GM21528 (cell line): Measurements from ENCODE around the gene ZNF214.
"Not testable (repeated sequence)": the region's sequence is repeated elsewhere in the genome, so short reads cannot be mapped to it uniquely, and the experiment has no call there.

Experiments
- ATAC-seq: cut with Tn5 transposase; IDR thresholded peaks from one replicate; pipeline ENCODE4 v1.9.1; 2021; ENCODE audit warnings: mild to moderate bottlenecking, moderate library complexity; ENCODE audit not compliant: unreplicated experiment, low FRiP score

The ZNF214 gene

DNA sequence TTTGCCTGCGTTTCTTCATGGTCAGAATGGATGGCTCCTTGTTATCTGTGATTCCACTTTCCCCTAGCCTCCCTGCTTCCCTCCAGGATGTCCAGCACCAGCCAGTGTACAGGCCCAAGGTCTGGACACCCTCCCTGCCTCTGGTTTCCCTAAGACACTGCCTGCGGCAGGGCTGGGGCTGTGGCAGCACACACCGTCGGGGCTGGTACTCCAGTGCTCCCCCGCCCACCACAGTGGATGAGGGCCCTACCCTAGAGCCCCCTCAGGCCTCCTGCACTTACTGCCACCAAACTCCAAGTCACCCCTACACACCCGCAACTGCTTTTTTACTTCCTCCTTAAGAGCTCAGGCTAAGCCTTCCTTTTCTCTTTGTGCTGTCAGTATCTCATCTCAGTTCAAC, 28.9 kb downstream of the ZNF214 start:
- ATAC-seq = no peak

DNA sequence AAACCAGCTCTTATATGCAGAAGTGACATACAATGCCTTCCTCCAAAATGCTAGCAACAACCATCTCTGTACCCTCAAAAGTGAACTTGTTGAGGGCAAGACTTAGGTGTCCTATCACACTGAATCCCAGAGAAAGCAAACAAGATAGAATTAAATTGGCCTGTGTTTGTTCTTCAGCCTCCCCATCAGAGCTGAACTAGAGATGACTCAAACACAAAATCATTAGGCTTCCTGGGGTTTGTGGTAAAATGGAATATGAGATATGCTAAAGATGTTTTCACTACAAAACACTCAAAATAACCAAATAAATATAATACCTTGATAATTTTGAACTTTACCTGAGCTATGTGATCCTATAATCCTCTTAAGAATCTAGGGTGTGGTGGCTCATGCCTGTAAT, 31.6 kb downstream of the ZNF214 start:
- ATAC-seq = no peak

DNA sequence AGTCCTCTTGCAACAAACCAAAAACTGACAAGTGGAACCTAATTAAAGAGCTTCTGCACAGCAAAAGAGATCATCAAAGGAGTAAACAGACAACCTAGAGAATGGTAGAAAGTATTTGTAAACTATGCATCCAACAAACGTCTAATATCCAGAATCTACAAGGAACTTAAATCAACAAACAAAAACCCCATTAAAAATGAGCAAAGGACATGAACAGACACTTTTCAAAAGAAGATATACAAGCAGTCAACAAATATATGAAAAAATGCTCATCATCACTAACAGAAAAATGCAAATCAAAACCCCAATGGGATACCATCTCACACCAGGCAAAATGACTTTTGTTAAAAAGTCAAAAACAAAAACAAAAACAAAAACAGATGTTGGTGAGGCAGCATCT, 33.7 kb downstream of the ZNF214 start:
- ATAC-seq = no peak

DNA sequence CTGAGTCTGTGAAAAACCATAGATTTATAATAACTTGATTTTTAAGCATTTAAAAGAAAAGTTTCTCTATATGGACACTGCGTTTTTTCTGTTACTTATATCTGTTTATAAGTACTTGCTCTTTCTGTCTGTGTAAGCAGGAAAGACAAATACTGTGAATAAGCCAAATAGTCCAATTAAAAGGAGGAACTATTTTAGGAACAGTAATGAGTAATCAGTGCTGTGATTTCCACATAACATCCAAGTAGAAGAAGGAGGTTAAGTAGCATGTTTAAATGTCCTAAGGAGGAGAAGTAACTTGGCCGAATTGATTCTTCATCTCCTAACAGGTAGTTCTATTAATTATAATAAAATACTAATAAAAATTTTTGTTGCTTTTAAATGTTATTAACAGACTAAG, 40.8 kb downstream of the ZNF214 start:
- no peak for ATAC-seq

DNA sequence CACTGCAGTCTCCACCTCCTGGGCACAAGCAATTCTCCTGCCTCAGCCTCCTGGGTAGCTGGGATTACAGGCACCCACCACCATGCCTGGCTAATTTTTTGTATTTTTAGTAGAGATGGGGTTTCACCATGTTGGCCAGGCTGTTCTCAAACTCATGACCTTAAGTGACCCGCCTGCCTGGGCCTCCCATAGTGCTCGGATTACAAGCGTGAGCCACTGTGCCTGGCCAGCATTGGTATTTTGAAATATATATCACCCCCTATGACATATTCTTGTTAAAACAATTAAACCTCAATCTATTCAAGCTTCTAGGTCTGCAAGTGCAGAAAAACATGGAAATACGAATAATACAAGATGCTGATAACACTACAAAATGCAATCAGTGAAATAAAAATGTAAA, 50.3 kb downstream of the ZNF214 start:
- not testable (repeated sequence) for ATAC-seq

DNA sequence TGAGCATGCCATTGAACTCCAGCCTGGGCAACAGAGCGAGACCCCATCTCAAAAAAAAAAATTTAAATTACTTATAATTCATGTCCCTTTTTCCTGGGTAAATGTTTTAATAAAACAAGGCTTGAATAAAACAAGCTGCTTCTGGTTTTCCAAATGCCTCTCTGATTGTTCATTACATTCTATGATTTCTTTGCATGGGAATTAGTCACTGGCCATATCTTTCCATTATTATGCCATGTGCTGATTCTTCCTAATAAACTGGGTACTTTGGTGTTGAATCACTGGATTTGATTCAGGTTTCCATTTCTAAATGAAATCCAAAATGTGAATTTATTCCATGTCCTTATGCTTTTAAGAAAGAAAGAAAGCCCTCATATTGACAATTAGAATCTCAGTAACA, 51.3 kb downstream of the ZNF214 start:
- no peak for ATAC-seq

DNA sequence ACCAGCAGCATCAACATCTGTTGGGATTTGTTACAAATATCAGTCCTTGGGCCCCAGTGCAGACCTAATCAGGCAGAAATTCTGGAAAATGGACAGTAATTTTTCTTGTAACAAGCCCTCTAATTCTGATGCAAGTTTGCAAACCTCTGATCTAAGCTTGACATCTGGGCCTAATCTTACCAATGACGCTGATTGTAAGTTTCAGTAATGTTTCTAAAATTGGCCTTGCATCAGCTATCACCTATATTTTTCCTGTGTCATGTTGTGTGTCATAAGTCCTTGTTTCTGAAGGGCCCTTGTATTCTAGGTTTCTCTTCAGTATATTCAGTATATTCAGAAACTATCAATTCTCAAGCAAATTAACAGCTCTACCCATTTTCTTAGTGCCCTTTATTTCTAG, 57.5 kb downstream of the ZNF214 start:
- ATAC-seq = no peak

DNA sequence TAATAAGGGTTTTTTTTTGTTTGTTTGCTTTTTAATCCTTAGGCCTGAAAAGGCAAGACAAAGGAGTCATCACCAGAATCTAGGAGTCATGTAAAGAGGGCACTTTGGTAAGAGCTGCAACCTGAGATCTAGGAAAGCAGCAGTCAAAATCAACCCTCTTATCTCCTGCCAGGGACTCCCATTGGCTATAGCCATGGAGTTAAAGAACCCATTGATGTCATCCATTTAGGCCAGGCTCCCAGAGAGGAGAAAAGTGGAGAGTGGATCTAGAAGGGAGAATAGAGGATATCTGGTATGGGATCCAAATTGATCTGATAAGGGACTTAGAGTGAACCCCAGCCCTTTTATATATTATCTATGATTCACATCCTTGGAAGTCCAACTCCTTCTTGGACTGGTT, 58.0 kb downstream of the ZNF214 start:
- ATAC-seq = no peak

DNA sequence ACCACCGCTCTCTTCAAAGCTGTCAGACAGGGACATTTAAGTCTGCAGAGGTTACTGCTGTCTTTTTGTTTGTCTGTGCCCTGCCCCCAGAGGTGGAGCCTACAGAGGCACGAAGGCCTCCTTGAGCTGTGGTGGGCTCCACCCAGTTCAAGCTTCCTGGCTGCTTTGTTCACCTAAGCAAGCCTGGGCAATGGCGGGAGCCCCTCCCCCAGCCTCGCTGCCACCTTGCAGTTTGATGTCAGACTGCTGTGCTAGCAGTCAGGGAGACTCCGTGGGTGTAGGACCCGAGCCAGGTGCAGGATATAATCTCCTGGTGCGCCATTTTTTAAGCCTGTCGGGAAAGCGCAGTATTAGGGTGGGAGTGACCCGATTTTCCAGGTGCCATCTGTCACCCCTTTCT, 65.9 kb downstream of the ZNF214 start:
- not testable (repeated sequence) for ATAC-seq
